DND-41 (cell line): ENCODE data around the gene JARID2.
A peak's percentile ranks its signal among the peaks of the same experiment; 100 is the strongest.

Source experiments
- ATAC-seq: fragments of 200-7000 bp; cut with Tn5 transposase; 3 replicates; pipeline ENCODE4 v1.9.1; 2021; ENCODE audit warnings: low read depth; ENCODE audit not compliant: insufficient read depth
- DNase-seq: peaks from one replicate; pipeline ENCODE4 v3.0.0-alpha.2; 2020
- H2AFZ ChIP-seq: 2 replicates; pipeline ENCODE4 v1.6.0; 2012; ENCODE audit warnings: low read depth, low read length
- H3K27ac ChIP-seq: 2 replicates; pipeline ENCODE4 v1.5.1; 2012; ENCODE audit warnings: low read length, inconsistent platforms
- H3K27me3 ChIP-seq: fragments of 200-600 bp; sonication (generic); 2 replicates; pipeline ENCODE4 v1.6.0; 2012; ENCODE audit warnings: low read length, mild to moderate bottlenecking, inconsistent platforms; ENCODE audit not compliant: insufficient read depth, poor library complexity
- H3K36me3 ChIP-seq: 2 replicates; pipeline ENCODE4 v1.5.1; 2012; ENCODE audit warnings: low read length, inconsistent platforms; ENCODE audit not compliant: insufficient read depth
- H3K4me1 ChIP-seq: 2 replicates; pipeline ENCODE4 v1.5.1; 2012; ENCODE audit warnings: mild to moderate bottlenecking, low read length; ENCODE audit not compliant: insufficient read depth
- H3K4me2 ChIP-seq: 2 replicates; pipeline ENCODE4 v1.6.0; 2012; ENCODE audit warnings: mild to moderate bottlenecking, moderate library complexity, low read length, inconsistent platforms; ENCODE audit not compliant: insufficient read depth
- H3K4me3 ChIP-seq, 2 experiments: fragments of 200-600 bp in 1 of 2; shearing (Covaris generic) in 1 of 2; 2 replicates each; pipeline ENCODE4 v1.5.1; 2012 to 2016; ENCODE audit warnings: inconsistent platforms in 2 of 2, low read length in 2 of 2, mild to moderate bottlenecking in 2 of 2, low read depth in 1 of 2, moderate library complexity in 1 of 2
- H3K79me2 ChIP-seq: 2 replicates; pipeline ENCODE4 v1.6.0; 2012; ENCODE audit warnings: low read length, inconsistent platforms; ENCODE audit not compliant: insufficient read depth
- H3K9ac ChIP-seq: 2 replicates; pipeline ENCODE4 v1.6.0; 2012; ENCODE audit warnings: low read depth, mild to moderate bottlenecking, inconsistent platforms, low read length, moderate library complexity
- H3K9me3 ChIP-seq: 2 replicates; pipeline ENCODE4 v1.5.1; 2012; ENCODE audit warnings: low read length, moderate library complexity, mild to moderate bottlenecking, inconsistent platforms; ENCODE audit not compliant: insufficient read depth, severe bottlenecking
- H4K20me1 ChIP-seq: 2 replicates; pipeline ENCODE4 v1.6.0; 2012; ENCODE audit warnings: low read length; ENCODE audit not compliant: insufficient read depth
- CTCF ChIP-seq: IDR thresholded peaks from 2 replicates; pipeline ENCODE4 v1.5.1; 2012; ENCODE audit warnings: borderline replicate concordance, low read length, moderate library complexity, mild to moderate bottlenecking; ENCODE audit not compliant: poor library complexity, severe bottlenecking; ENCODE audit errors: extremely low read depth
- EZH2 ChIP-seq: IDR thresholded peaks from 3 replicates; pipeline ENCODE4 v1.6.1; 2012; ENCODE audit warnings: borderline replicate concordance, low read depth, mild to moderate bottlenecking, moderate library complexity, low read length, inconsistent platforms; ENCODE audit not compliant: severe bottlenecking

The JARID2 gene

DNA sequence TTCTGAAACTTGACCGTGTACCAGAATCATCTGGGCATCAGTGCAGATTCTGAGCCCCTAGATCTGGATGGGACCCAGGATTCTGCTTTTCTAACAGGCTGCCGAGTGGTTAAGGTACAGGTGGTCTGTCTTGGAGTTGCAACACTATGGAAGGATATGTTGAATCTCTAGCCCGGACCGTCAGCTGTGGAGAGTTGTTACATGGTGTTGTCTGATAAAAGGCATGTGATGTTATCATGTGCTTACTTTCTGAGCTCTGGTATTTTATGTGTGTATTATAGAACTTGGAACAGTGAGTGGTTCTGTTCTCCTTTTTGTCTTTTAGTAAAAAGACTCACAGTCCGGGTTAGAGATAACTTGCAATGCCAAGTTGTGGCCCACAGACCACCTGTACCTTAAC, 123.0 kb downstream of the JARID2 start:
- ATAC-seq (no peak), DNase-seq (no peak)
- Histone ChIP-seq H3K4me3 (no peak overlapping the region), H3K27ac (no peak overlapping the region), H3K9ac (no peak overlapping the region), H3K36me3 (no peaks in the 10 kb centered on the region), H3K9me3 (no peaks in the 10 kb centered on the region), H3K79me2 (peaks cover 81% of the 10 kb centered on the region), H3K4me2 (no peak overlapping the region), H4K20me1 (peaks cover 27% of the 10 kb centered on the region), H3K4me1 (peaks cover 4% of the 10 kb centered on the region), H2AFZ (no peak overlapping the region), H3K27me3 (no peaks in the 10 kb centered on the region)
- TF ChIP-seq EZH2 (no peak), CTCF (no peak)

DNA sequence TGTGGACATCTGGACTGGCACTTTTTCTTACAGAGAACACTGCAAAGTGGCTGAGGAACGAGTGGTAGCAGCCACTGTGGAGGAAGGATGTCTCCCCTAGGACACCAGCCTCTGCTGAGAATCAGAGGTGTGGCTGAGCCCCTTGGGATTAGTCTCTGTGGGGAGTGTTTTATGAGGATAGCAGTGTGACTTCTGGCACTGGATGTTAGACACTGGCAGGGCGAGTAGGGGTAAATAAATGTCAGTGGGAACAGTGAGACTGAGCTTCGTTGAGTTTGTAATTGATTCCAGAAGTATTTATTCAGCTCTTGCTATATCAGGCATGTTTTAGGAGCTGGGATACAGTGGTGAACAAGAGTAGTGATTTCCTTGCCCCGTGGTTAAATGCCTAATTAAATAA, 124.0 kb downstream of the JARID2 start:
- Histone ChIP-seq H3K36me3 (peaks cover 8% of the 10 kb centered on the region; the same call in 1 of the 2 replicates), H3K9ac (no peak overlapping the region), H2AFZ (no peak overlapping the region), H4K20me1 (peaks cover 36% of the 10 kb centered on the region), H3K9me3 (no peaks in the 10 kb centered on the region), H3K79me2 (peaks cover 83% of the 10 kb centered on the region), H3K4me3 (no peak overlapping the region), H3K27ac (no peak overlapping the region), H3K4me1 (no peaks in the 10 kb centered on the region), H3K4me2 (no peak overlapping the region), H3K27me3 (no peaks in the 10 kb centered on the region)
- DNase-seq, result peak; percentile 8
- ATAC-seq, result no peak
- TF ChIP-seq CTCF (no peak), EZH2 (no peak)

DNA sequence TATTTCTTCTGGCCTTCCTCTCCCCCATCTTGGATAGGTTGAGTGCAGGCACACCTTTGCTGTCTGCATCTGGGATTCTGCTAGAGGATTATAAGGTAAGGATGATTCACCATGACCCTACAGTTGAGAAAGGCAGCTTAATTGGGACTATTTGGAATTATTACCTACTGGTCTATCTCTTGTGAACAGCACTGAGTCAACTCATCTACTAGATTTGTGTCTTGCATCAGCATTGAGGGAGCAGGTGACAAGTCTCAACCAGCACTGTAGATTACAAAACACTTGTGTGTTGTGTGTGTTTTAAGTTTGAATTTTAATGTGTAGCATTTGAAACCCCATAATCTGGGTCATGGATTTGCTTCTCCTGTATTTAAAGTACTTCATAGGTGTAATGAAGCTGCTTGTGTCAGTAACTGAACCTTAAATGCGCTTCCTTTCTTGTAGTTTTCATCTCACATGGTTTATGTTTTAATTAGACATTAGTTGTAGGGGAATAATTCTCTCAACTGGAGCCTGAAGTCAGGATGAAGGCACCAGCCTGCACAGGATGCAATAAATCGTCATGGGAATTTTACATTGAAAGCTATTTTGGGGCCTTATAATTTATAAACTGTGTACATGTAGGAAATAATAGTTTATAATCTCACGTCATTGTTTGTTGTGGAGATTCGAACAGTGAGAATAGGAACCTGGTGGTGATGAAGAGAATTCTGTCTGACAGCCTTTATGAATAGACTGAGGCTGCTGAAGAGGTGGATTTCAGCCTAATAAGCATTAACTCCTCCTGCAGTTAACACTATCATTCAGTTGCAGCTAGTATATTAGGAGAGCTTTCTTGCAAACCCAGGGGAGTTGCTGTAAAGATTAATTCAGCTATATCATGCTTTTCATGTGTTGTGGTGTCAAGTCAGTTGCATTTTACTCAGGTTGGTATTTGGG, 125.1 kb downstream of the JARID2 start:
- H3K27me3 ChIP-seq, result no peaks in the 10 kb centered on the region
- ATAC-seq (no peak), DNase-seq (no peak)
- peaks cover 33% of the 10 kb centered on the region for H4K20me1 ChIP-seq
- H3K4me1 ChIP-seq, result no peaks in the 10 kb centered on the region
- no peak overlapping the region for H2AFZ ChIP-seq
- TF ChIP-seq CTCF (no peak), EZH2 (no peak)
- no peak overlapping the region for H3K9ac ChIP-seq
- H3K9me3 ChIP-seq, result no peaks in the 10 kb centered on the region
- H3K36me3 ChIP-seq, result peaks cover 12% of the 10 kb centered on the region; the same call in 1 of the 2 replicates
- H3K4me3 ChIP-seq, result no peak overlapping the region
- H3K4me2 ChIP-seq, result no peak overlapping the region
- peaks cover 81% of the 10 kb centered on the region for H3K79me2 ChIP-seq
- H3K27ac ChIP-seq, result no peak overlapping the region

DNA sequence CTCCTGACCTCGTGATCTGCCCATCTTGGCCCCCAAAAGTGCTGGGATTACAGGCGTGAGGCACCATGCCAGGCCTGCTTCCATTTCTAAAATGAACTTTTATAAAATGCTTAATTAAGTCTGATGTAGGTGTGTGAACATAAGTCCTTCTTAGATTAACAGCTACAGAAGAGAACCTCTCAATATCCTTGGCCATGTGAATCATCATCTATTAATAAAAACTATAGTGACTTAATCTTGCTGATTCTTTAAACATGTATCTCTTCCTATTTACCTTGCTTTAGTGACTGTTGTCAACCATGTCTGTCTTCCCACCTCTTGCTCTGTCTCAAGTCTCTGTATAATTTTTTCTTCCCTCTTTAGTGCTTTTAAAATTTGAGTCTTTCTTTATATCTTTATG, 127.1 kb downstream of the JARID2 start:
- peaks cover 30% of the 10 kb centered on the region for H4K20me1 ChIP-seq
- TF ChIP-seq EZH2, result no peak
- TF ChIP-seq CTCF, result no peak
- H3K36me3 ChIP-seq, result peaks cover 12% of the 10 kb centered on the region; the same call in 1 of the 2 replicates
- peaks cover 72% of the 10 kb centered on the region for H3K79me2 ChIP-seq
- H3K27ac ChIP-seq, result no peak overlapping the region
- H3K4me3 ChIP-seq, result no peak overlapping the region
- H3K9ac ChIP-seq, result no peak overlapping the region
- no peaks in the 10 kb centered on the region for H3K9me3 ChIP-seq
- no peaks in the 10 kb centered on the region for H3K4me1 ChIP-seq
- no peaks in the 10 kb centered on the region for H3K27me3 ChIP-seq
- no peak for DNase-seq
- H2AFZ ChIP-seq, result no peak overlapping the region
- ATAC-seq, result no peak
- no peak overlapping the region for H3K4me2 ChIP-seq
